K562 (cell line): ENCODE data around the gene ARID3C. TPM values are rescaled to one million over a fixed set of nuclear protein-coding genes. Genes with fewer than 3 reads are reported as not detected.

ENCODE experiments used
- ARID4B ChIP-seq: sonication (generic); formaldehyde crosslinking; IDR thresholded peaks from 2 replicates; pipeline ENCODE4 v1.8.0; 2022; ENCODE audit warnings: mild to moderate bottlenecking, missing genetic modification reagents
- HBP1 ChIP-seq: fragments of 450-650 bp; formaldehyde crosslinking; IDR thresholded peaks from 2 replicates; pipeline ENCODE4 v1.4.0; 2022; ENCODE audit warnings: missing genetic modification characterization
- KDM4B ChIP-seq, 2 experiments: fragments of 450-650 bp in 1 of 2; sonication (generic) in 1 of 2; IDR thresholded peaks; 2 replicates each; pipeline ENCODE4 v1.6.1; 2016 to 2017; ENCODE audit warnings: borderline replicate concordance in 2 of 2, antibody characterized with exemption in 1 of 2, low read depth in 1 of 2, mild to moderate bottlenecking in 1 of 2
- SMC3 ChIP-seq: conservative IDR thresholded peaks from 2 replicates; pipeline ENCODE4 v1.6.1; 2011; ENCODE audit warnings: low read depth, low read length, improper control_type of control experiment; ENCODE audit not compliant: insufficient read depth
- SRSF3 ChIP-seq: fragments of 200-400 bp; formaldehyde crosslinking; IDR thresholded peaks from 2 replicates; pipeline ENCODE4 v1.6.1; 2016; ENCODE audit warnings: mild to moderate bottlenecking, low read length, moderate library complexity; ENCODE audit not compliant: insufficient read depth
- polyA plus RNA-seq, 8 experiments: library from polyadenylated mRNA; depleted of rRNA in 4 of 8; stranded (reverse) in 5 of 8; unstranded in 3 of 8; fragments of >200 nt; fragmentation: Nextera tagmentation in 2 of 8; fragmentation: Illumina TruSeq in 1 of 8; extraction: Ambion mirVana in 2 of 8; extraction: Trizol in 1 of 8; gene quantifications; 2 replicates each; pipeline versions ENCODE4 v1.2.1 to v1.2.3, GENCODE V29; 2011 to 2014; ENCODE audit warnings: inconsistent platforms in 1 of 8, missing spikeins in 1 of 8
- total RNA-seq, 7 experiments: library from RNA; depleted of rRNA in 6 of 7; stranded (reverse); fragments of >200 nt in 6 of 7; fragmentation: Illumina TruSeq in 2 of 7; extraction: Trizol in 2 of 7; gene quantifications; 2 replicates each; pipeline versions ENCODE4 v1.2.1 to v1.2.3, GENCODE V29; 2011 to 2021; ENCODE audit warnings: low replicate concordance in 1 of 7

Gene ARID3C
- total and polyA plus RNA-seq, 9 of the 15 experiments (the other 6 are each of a cell fraction or from before 2014, with no cell fraction given), result not detected

GRCh38 chr9:34600908-34601307 is 28.0 kb downstream of the ARID3C start (continued):
- no peak for TF ChIP-seq HBP1 (CRISPR knock-in tag)
- TF ChIP-seq ARID4B (CRISPR knock-in tag), result no peak
- TF ChIP-seq SMC3, result no peak
- no peak for TF ChIP-seq SRSF3
- TF ChIP-seq KDM4B (IDR thresholded peaks at IDR 0.05; ENCODE audit: borderline replicate concordance in 2 of 2, low read depth in 1 of 2), result no peak
